RWPE1 (cell line): ENCODE measurements around the gene SLC37A3.

Source experiments
- CTCF ChIA-PET: fragments of 350-600 bp; sonication (Branson Sonifier 250); formaldehyde crosslinking; extraction: SDS; loops from one replicate; lab custom pipeline; 2021; lab: Yijun Ruan, JAX
- POLR2A ChIA-PET: fragments of 400-600 bp; formaldehyde crosslinking; extraction: SDS; loops from one replicate; lab custom pipeline; 2020; ENCODE audit warnings: antibody characterized with exemption; ENCODE audit not compliant: low non-redundant PET; lab: Yijun Ruan, JAX
- DNase-seq: peaks from one replicate; pipeline ENCODE4 v3.0.0; 2012; ENCODE audit warnings: low spot score
- H3K27ac ChIP-seq: fragments of 450-650 bp; 2 replicates; pipeline ENCODE4 v1.5.1; 2017
- TF ChIP-seq, protein P1 (sequence below): fragments of 450-650 bp; conservative IDR thresholded peaks from 2 replicates; pipeline ENCODE4 v1.5.1; 2017; ENCODE audit warnings: low read depth, mild to moderate bottlenecking

SLC37A3 gene

DNA sequence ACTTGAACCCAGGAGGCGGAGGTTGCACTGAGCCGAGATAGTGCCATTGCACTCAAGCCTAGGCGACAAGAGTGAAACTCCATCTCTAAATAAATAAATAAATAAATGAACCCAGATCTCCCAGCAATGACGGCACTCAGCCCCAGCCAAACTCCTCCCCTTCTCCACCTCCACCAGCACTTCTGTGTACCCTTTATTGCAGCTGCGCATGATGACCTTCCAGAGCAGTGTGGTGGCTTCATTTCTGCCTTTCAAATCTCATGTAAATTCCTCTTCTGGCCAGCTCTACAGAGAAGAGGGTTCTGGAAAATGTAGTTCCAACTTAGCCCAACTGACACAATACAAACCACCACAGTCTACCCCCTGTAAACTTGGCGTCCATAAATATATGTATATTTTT, 108.5 kb downstream of the SLC37A3 start:
- ChIA-PET POLR2A (no interaction called here), CTCF (no interaction called here)
- H3K27ac ChIP-seq: no peak overlapping the region

DNA sequence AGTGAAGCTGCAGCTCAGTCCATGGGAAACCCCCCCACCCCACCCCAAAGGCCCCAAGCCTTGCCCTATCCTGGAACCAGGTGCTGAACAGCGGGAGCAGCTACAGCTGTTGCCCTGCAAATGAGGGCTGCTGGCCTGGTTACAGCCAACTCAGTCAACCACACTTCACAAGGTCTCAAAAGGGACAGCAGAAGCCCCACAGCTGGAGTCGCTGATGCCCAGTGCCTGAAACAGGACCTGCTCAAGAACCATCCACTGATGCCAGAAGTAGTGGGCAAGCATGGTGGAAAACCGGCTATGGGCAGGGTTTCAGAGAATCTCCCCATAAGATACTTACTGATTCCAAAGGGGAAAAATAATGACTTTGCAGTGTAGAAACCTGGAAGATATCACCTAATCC, 110.3 kb downstream of the SLC37A3 start:
- TF ChIP-seq, protein P1, sequence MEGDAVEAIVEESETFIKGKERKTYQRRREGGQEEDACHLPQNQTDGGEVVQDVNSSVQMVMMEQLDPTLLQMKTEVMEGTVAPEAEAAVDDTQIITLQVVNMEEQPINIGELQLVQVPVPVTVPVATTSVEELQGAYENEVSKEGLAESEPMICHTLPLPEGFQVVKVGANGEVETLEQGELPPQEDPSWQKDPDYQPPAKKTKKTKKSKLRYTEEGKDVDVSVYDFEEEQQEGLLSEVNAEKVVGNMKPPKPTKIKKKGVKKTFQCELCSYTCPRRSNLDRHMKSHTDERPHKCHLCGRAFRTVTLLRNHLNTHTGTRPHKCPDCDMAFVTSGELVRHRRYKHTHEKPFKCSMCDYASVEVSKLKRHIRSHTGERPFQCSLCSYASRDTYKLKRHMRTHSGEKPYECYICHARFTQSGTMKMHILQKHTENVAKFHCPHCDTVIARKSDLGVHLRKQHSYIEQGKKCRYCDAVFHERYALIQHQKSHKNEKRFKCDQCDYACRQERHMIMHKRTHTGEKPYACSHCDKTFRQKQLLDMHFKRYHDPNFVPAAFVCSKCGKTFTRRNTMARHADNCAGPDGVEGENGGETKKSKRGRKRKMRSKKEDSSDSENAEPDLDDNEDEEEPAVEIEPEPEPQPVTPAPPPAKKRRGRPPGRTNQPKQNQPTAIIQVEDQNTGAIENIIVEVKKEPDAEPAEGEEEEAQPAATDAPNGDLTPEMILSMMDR: no peak
- no peak for DNase-seq
- POLR2A ChIA-PET: no interaction called here
- no peak overlapping the region for H3K27ac ChIP-seq
- CTCF ChIA-PET: interaction anchor here (0.9 kb wide), 1 partner anchor 140 kb away, joined by 3 read pairs; no protein-coding TSS in a partner anchor

More for the DNA sequence above, 108.5 kb downstream of the SLC37A3 start:
- TF ChIP-seq, protein P1: no peak
- no peak for DNase-seq

DNA sequence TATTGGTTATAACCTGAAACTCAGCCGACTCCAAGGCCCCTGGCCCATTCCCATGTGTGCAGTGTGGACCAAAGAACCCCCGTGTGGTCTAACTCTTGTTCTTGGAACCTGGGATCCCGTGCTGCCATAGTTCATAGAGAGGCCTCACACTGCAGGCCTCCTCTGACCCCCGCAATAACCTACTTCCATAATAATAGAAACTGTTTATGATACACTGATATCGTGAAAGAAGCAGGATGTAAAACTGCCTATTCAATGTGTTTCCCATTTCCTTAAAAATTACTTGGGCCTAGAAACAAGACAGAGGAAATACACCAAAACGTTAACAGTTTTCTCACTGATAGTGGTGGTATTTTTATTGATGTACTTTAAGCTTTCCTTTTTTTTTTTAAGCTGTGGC, 112.4 kb downstream of the SLC37A3 start:
- no peak for DNase-seq
- ChIA-PET CTCF (no interaction called here), POLR2A (no interaction called here)
- H3K27ac ChIP-seq: no peak overlapping the region
- TF ChIP-seq, protein P1: no peak

DNA sequence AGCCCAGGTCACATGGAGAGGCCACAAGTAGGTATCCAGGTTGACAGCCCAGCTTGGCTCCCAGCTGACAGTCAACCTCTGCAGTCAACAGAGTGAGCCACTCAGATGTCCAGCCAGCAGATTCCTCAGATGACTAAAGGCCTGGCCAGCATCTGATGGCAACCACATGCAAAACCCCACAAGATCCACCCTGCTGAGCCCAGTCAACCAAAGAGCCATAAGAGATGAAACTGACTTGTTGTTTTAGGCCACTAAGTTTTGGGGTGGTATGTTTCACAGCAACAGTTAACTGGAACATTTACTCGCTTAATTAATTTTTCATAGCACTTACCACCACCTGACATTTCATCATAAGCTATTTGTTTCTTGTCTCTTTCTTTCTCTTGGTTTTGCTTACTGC, 114.3 kb downstream of the SLC37A3 start:
- TF ChIP-seq, protein P1: no peak
- no peak for DNase-seq
- H3K27ac ChIP-seq: no peak overlapping the region
- ChIA-PET CTCF (no interaction called here), POLR2A (no interaction called here)
